ENCODE results near the gene UBE2E1. TPM values are rescaled to one million over a fixed set of nuclear protein-coding genes. Genes with fewer than 3 reads are reported as not detected.

The UBE2E1 gene
- total and polyA plus RNA-seq, 10 donors, result 62.6 to 106 (median 91.2) TPM

- no peak for DNase-seq
- Histone ChIP-seq H3K4me1 (peaks cover 41 to 76% (median 59%) of the 10 kb centered on the region in 6 donors), H3K27ac (peak overlapping the region in 7 of 8 donors; percentile 76 to 93 (median 89)), H3K9me3 (no peaks in the 10 kb centered on the region), H3K27me3 (replicated peaks in 1 of 7) (no peaks in the 10 kb centered on the region), H3K36me3 (peaks cover 0 to 7% (median 0%) of the 10 kb centered on the region in 6 donors), H3K4me3 (peak overlapping the region; percentile 48 to 82 (median 58))
- 25 to 32% (median 29%) methylated on average over 13 of the region's 13 CpGs for WGBS, 5 donors
- TF ChIP-seq POLR2AphosphoS5 (IDR thresholded peaks at IDR 0.05) (no peak), POLR2A (IDR thresholded peaks at IDR 0.05) (no peak)
- TF ChIP-seq, protein P1, sequence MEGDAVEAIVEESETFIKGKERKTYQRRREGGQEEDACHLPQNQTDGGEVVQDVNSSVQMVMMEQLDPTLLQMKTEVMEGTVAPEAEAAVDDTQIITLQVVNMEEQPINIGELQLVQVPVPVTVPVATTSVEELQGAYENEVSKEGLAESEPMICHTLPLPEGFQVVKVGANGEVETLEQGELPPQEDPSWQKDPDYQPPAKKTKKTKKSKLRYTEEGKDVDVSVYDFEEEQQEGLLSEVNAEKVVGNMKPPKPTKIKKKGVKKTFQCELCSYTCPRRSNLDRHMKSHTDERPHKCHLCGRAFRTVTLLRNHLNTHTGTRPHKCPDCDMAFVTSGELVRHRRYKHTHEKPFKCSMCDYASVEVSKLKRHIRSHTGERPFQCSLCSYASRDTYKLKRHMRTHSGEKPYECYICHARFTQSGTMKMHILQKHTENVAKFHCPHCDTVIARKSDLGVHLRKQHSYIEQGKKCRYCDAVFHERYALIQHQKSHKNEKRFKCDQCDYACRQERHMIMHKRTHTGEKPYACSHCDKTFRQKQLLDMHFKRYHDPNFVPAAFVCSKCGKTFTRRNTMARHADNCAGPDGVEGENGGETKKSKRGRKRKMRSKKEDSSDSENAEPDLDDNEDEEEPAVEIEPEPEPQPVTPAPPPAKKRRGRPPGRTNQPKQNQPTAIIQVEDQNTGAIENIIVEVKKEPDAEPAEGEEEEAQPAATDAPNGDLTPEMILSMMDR (IDR thresholded peaks at IDR 0.05 in 8 of 11, conservative IDR thresholded peaks at IDR 0.05 in 3 of 11), result no peak
- intact Hi-C loops (cut with DNase I; ENCODE audit: low total_unique reads), result no loop called here
Measured at GRCh38 chr3:23809840-23810342, 4.1 kb downstream of the UBE2E1 start.

- no peaks in the 10 kb centered on the region for H3K9me3 ChIP-seq
- peak in 2 of 3 donors; percentile 20 to 47 for TF ChIP-seq POLR2AphosphoS5 (IDR thresholded peaks at IDR 0.05)
- TF ChIP-seq, protein P1 (IDR thresholded peaks at IDR 0.05 in 8 of 11, conservative IDR thresholded peaks at IDR 0.05 in 3 of 11), result no peak
- TF ChIP-seq POLR2A (IDR thresholded peaks at IDR 0.05), result no peak
- peak overlapping the region; percentile 48 to 82 (median 58) for H3K4me3 ChIP-seq
- peaks cover 41 to 76% (median 59%) of the 10 kb centered on the region in 6 donors for H3K4me1 ChIP-seq
- peak; percentile 91 for DNase-seq
- peaks cover 0 to 7% (median 0%) of the 10 kb centered on the region in 6 donors for H3K36me3 ChIP-seq
- WGBS, 5 donors, result 1% methylated on average over 25 to 78 of the region's 78 CpGs
- H3K27me3 ChIP-seq (replicated peaks in 1 of 7), result no peaks in the 10 kb centered on the region
- H3K27ac ChIP-seq, result peak overlapping the region; percentile 75 to 93 (median 86)
- intact Hi-C loops (cut with DNase I; ENCODE audit: low total_unique reads), result no loop called here
Measured at GRCh38 chr3:23810343-23811184, 4.8 kb downstream of the UBE2E1 start.

DNA sequence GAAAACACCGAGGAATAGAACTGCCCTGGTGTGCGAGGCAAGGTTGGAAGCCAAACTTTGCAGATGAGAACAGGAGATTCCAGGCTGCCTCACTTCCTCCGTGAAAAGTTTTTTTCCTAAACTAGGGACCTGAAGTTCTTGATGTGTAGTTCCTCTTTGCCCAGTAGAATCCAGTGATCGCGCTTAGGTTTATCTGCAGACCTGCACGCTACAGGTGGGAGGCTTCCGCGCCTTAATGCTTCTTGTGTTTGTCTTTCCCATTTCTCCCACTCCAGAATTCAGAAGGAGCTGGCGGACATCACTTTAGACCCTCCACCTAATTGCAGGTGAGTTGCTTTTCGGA, 5.4 kb downstream of the UBE2E1 start:
- intact Hi-C loops (cut with DNase I; ENCODE audit: low total_unique reads), result no loop called here
- 41 to 46% (median 45%) methylated on average over 10 of the region's 10 CpGs for whole genome bisulfite sequencing, 5 donors

More for the DNA sequence above, 5.4 kb downstream of the UBE2E1 start:
- TF ChIP-seq, protein P1 (IDR thresholded peaks at IDR 0.05 in 8 of 11, conservative IDR thresholded peaks at IDR 0.05 in 3 of 11), result no peak
- TF ChIP-seq POLR2A (IDR thresholded peaks at IDR 0.05), result no peak
- no peak for TF ChIP-seq POLR2AphosphoS5 (IDR thresholded peaks at IDR 0.05)
- Histone ChIP-seq H3K9me3 (no peaks in the 10 kb centered on the region), H3K4me3 (peak overlapping the region; percentile 48 to 82 (median 58)), H3K27me3 (replicated peaks in 1 of 7) (no peaks in the 10 kb centered on the region), H3K27ac (peak overlapping the region; percentile 75 to 93 (median 86)), H3K4me1 (peaks cover 41 to 82% (median 62%) of the 10 kb centered on the region in 6 donors), H3K36me3 (peaks cover 0 to 7% (median 0%) of the 10 kb centered on the region in 6 donors)
- DNase-seq, result no peak
